ENCODE data around the gene LRCH1. TPM values are rescaled to one million over a fixed set of nuclear protein-coding genes. Genes with fewer than 3 reads are reported as not detected.

The LRCH1 gene
- total and polyA plus RNA-seq, 2 of the 13 experiments (the other 11 are each of a cell fraction or from before 2014, with no cell fraction given): 4.1 to 12.6 TPM

GRCh38 chr13:46796515-46797474, 243.8 kb downstream of the LRCH1 start, which contains the start of gene ESD (continued):
- TF ChIP-seq PREB (CRISPR knock-in tag; IDR thresholded peaks at IDR 0.05) (0 out of 2 replicates have a peak, but pooled peaks have one; percentile 59), ZBTB26 (CRISPR knock-in tag; IDR thresholded peaks at IDR 0.05; ENCODE audit: borderline replicate concordance) (peak; percentile 16; the same call in 1 of the 2 replicates), ZBED4 (CRISPR knock-in tag; IDR thresholded peaks at IDR 0.05; ENCODE audit: borderline replicate concordance) (no peak), FOXO4 (CRISPR knock-in tag; conservative IDR thresholded peaks at IDR 0.05) (no peak), ZNF205 (CRISPR knock-in tag; IDR thresholded peaks at IDR 0.05) (peak; percentile 33; the same call in 1 of the 2 replicates), HOXA7 (CRISPR knock-in tag; IDR thresholded peaks at IDR 0.05) (no peak), ZNF558 (CRISPR knock-in tag; IDR thresholded peaks at IDR 0.05; ENCODE audit: borderline replicate concordance) (no peak), ZNF747 (CRISPR knock-in tag; IDR thresholded peaks at IDR 0.05; ENCODE audit: borderline replicate concordance) (peak; percentile 44; the same call in 1 of the 2 replicates), ZFP37 (CRISPR knock-in tag; IDR thresholded peaks at IDR 0.05; ENCODE audit: borderline replicate concordance) (peak; percentile 29; the same call in 1 of the 2 replicates), HES4 (CRISPR knock-in tag; IDR thresholded peaks at IDR 0.05; ENCODE audit: borderline replicate concordance) (peak; percentile 91; the same call in 1 of the 2 replicates), GMEB1 (CRISPR knock-in tag; IDR thresholded peaks at IDR 0.05; ENCODE audit: borderline replicate concordance) (peak; percentile 61; the same call in 1 of the 2 replicates), RARG (CRISPR knock-in tag; IDR thresholded peaks at IDR 0.05; ENCODE audit: low read depth) (no peak), ZBTB7B (CRISPR knock-in tag; IDR thresholded peaks at IDR 0.05) (peak; percentile 41; the same call in 1 of the 2 replicates), SP5 (CRISPR knock-in tag; IDR thresholded peaks at IDR 0.05; ENCODE audit: borderline replicate concordance, low read depth) (peak; percentile 68; the same call in 1 of the 2 replicates), AKAP8 (CRISPR knock-in tag; IDR thresholded peaks at IDR 0.05) (no peak)

All from HepG2 (cell line).